ENCODE data around the gene BRINP1.

The BRINP1 gene, protein sequence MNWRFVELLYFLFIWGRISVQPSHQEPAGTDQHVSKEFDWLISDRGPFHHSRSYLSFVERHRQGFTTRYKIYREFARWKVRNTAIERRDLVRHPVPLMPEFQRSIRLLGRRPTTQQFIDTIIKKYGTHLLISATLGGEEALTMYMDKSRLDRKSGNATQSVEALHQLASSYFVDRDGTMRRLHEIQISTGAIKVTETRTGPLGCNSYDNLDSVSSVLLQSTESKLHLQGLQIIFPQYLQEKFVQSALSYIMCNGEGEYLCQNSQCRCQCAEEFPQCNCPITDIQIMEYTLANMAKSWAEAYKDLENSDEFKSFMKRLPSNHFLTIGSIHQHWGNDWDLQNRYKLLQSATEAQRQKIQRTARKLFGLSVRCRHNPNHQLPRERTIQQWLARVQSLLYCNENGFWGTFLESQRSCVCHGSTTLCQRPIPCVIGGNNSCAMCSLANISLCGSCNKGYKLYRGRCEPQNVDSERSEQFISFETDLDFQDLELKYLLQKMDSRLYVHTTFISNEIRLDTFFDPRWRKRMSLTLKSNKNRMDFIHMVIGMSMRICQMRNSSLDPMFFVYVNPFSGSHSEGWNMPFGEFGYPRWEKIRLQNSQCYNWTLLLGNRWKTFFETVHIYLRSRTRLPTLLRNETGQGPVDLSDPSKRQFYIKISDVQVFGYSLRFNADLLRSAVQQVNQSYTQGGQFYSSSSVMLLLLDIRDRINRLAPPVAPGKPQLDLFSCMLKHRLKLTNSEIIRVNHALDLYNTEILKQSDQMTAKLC

DNA sequence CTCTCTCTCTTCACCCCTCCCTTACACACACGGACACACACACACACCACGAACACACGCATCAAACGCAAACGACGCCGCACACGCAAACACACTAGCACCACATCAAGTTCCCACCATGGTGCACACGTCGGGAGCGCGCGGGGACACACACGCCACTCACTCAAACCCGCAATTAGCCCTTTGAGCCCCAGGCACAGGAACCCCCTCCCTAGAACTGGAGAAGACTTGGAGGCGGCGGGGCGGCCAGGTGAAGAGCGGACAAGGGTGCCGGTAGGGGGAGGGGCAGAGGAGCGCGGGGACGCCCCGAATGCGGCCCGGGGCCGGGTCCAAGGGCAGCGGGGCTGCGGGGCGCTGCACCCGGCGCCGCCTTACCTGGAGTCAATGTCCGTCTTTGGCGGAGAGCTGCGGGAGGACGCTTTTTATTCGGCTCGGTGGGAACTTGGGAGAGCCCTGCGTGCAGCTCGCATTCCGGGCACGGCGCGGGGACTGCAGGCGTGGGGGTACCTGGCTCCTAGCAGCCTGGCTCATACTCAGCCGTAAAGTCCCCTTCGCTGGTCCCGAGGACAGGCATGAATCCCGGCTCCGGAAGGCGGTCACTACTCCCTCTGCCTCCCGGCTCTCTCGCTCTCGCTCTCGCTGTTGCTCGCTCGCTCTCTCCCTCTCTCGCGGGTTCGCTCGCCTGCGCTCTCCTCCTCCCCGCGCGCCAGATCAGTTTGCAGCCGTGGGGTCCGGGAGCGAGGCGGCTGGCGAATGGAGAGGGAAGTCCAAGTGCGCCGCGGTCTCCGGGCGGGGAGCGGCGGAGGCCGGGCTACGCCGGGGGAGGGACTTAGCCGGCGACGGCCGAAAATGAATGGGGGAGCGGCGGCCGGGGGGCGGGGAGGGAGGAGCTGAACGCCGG, at the start of gene BRINP1:
Gene BRINP1 (minus strand): TSS at position 755 of the 901 bp plus-strand sequence. CDS start 56,080 bp downstream, outside the sequence.
- DNase-seq: peak; percentile 56

DNA sequence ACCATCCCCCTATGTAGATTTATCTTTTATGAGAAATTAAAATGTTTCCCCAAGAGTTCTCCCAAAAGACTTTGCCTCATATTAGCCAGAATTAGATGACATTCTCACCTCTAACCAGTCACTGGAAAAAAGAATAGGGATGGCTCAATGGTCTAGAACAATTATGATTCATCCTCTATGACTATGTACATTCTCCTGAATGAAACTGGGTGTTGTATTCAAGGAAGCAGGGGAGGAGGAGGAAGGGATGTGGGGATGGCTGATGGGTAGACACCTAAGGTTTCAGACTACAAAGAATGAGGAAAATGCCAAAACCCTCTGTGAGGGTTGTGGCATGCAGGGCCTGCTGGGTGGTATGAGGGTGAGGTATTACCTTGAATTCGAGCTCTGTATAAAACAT, 49.5 kb upstream of the BRINP1 start:
- no peak for DNase-seq

DNA sequence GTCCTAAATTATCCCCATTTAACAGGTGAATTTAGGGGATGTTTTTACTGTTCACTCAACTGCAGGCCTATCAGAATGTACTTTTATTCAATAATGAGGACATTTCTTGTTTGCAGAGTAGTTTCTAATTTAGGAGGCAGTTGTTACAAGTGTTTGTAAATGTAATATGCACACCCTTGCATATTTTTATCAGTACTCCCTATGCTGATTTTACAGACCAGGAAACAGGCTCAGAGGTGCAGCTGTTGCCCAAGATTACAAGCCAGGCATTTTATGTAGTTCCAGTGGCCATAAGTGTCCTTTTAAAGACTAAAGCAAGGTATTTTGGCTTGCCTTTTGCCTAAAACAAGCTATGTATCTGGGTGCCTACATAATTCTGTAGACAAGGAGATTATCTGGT, 47.6 kb upstream of the BRINP1 start:
- DNase-seq: no peak

DNA sequence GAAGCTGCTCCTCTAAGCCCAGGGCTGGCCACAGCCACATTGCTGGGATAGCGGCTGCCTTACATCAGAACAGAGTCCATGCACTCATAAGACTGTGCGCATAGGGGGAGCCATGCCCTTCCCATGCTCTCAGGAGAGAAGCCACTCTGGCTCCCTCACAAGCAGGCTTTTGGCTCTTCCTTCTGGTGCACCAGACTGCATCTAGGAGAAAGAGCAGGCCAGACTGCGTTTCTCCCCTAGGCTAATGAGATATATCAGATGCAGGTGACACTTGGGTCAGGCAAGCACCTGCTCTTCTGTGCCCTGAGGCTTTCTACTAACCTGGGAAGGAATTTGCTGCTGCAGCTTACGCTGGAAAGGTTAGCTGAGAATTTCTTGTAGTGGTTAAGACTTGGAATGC, 43.2 kb upstream of the BRINP1 start:
- DNase-seq: no peak

DNA sequence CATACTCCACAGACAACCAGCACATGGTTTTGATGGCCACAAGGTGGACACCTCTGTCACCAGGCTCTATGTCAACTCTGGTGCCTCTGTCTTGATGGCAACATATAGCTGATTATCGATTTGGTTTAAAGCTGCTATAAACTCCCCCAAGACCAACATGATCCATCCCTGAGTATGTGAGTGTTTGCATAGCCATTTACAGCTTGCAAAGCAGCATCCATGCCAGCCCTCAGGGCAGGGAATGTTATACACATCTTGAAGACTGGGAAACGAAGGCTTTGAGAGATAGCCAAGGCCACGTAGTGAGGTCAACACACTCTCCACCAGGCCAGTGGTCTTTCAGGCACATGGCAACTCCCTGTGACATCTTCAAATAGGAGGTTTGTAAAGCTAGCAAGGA, 40.3 kb upstream of the BRINP1 start:
- no peak for DNase-seq

DNA sequence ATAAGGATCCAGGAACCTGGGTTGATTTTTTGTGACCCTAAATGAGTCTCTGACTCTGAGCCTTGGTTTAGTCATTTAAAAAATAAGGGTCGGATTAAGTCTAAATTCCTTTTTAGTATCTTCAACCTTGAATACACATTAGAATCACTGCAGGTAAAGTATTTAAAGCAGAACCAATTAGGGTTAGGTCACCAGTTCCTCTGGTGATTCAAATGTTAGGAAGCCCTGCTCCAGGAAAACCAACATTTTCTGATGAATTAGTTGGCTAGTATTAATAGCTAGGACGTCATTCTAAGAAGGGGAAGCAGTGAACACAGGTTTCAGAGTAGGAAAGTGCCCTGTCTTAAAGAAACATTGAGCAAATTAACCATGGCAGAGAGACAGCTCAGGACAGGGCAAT, 31.4 kb upstream of the BRINP1 start:
- no peak for DNase-seq

DNA sequence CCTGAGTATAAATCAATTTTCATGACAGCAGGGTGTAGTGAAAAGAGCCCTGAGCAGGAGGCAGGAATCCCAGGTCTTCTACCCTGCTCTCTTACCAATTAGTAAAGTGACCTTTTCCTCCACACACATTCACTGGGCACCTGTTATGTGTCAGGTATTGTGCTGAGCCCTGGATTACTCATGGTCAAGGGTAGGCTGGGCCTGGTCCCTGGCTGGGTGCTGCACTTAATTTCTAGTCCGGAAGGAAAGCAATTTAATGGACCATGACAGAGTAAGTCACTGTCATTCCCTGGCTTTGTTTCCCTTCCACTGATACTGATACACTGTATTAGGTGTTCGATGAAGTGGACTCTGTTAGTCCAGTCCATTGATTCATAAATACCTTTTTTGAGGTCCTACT, 29.1 kb upstream of the BRINP1 start:
- no peak for DNase-seq

DNA sequence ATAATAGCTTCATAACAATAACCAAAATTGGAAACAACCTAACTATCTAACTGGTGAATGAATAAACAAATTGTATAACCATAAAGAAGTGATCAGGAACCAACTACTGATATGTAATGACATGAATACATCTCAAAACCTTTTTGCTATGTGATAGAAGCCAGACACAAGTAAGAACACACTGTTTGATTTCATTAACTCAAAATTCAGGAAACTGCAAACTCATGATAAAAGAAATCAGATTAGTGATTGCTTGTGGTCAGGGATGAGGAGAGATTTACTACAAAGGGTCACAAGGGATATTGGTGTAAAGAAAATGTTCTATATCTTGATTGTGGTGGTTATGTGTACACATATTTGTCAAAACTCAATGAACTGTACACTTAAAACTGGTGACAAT, 22.6 kb upstream of the BRINP1 start:
- no peak for DNase-seq

DNA sequence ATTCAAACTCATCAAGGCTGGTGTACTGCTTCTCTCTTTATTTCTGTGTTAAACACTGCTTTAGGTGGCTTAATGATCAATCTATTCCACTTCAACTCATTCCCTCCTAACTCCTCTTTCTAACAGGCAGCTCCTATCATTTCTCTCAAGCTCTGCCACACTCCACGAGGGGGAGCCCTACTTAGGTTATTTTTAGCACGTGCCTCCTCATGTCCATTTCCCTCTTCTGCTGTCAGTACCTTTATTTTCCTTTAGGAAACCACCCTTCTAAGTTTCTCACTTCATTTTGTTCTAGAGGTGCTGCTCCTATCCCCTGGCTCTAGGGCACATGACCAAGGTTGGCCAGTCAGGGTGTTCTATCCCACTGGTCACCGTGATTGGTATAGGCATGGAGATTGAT, 6.7 kb upstream of the BRINP1 start:
- DNase-seq: no peak

DNA sequence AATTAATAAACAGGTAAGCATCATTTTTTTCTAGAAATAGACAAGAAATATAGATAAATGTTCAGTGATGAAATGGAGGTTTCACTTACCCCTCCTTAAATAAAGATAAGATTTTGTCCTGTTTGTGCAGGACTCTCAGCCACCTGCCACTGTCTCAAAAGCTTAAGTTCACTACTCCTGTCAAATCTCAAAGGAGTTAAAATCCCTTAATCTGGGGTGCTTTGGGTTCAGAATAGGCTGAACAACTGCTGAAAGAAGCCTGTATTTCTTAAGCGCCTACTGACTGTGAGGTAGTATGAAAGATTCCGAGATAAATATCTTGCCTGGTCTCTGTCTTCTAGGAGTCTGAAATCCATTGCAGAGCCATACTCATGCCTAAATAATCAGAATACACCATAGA, 3.7 kb upstream of the BRINP1 start:
- no peak for DNase-seq

DNA sequence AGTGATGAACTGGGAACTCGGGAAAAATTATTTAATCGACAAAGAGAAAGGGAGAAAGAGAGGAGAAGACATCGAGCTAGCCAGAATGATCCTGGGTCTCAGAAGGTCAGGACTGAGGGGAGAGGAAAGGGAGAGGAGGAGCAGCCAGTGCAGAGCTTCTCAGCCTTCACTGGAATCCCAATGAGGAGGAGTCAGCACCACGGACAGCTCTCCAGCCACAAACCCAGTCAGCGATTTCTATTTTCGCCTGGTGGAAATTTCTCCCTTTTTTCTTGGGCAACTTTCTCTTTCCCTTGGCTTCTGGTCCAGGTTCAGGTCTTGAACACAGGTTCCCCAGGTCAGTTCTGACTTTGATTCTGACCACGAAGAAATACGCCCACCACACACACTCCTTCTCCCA, 1.6 kb upstream of the BRINP1 start:
- peak; percentile 35 for DNase-seq

DNA sequence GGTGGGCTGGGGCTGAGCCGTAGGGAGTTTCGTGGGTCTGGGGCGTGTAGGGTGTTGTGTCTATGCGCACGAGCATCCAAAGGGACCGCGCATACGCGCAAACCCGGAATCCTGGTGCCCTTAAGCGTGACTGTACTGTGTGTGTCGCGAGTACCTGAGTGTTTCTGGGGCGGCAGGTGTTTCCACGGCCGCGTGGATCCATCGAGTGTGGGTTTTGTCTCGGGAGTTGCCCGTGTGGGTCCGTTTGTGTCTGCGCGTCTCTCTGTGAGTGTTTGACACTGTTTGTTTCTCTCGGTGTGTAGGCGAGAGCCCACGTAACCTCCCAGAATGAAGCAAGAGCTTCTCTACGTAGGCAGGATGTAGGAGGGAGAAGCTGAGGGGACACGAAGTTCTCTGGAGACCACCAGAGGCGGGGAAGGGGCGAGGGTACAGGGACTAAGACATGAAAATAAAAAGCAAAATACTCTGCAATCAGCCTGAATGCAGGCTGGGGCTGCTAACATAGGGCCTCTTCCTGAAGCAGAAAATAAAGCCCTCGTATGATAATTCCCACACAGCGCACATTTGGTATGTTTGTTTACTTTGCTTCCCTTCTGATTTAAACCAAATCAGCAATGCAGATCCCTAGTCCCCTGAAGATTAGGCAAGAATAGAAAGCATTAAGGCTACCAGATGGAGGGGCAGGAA, 588 bp upstream of the BRINP1 start:
- DNase-seq: no peak

DNA sequence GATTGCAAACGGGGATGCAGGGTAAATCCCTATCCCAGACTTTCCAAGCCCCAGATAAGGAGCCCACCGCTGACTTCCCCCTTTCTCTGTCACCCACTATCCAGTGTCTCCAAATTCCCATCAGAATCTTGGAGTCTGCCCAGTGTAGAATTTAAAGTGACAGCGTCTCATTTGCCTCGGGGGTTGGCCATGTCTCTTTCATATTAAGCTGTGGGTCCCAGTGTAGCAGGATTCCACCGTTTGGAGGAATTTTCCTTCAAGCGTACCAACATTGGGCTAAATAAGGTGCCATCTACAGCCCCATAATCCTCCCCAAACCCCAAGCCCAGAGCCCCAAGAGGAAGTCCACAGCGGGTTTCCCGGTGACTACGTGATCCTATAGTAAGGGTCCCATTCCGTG, 1.1 kb downstream of the BRINP1 start:
- DNase-seq: no peak

DNA sequence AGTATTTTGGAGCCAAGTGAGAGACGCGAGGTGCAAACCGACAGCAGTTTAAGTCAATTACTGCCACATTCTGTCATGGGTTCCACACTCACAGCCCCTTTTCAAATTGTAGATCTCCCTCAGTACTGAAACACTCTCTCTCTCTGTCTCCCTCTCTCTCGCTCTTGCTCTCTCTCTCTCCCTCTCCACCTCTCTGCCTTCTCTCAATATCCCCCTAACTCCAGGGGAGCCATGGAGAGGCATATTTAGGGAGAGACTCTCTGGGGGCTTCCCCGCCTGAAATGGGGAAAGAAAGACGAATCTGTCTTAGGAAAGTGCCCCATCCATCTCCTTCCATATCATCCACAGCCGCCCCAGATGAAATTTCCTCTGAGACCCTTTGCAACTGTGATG, 1.6 kb downstream of the BRINP1 start:
- no peak for DNase-seq

DNA sequence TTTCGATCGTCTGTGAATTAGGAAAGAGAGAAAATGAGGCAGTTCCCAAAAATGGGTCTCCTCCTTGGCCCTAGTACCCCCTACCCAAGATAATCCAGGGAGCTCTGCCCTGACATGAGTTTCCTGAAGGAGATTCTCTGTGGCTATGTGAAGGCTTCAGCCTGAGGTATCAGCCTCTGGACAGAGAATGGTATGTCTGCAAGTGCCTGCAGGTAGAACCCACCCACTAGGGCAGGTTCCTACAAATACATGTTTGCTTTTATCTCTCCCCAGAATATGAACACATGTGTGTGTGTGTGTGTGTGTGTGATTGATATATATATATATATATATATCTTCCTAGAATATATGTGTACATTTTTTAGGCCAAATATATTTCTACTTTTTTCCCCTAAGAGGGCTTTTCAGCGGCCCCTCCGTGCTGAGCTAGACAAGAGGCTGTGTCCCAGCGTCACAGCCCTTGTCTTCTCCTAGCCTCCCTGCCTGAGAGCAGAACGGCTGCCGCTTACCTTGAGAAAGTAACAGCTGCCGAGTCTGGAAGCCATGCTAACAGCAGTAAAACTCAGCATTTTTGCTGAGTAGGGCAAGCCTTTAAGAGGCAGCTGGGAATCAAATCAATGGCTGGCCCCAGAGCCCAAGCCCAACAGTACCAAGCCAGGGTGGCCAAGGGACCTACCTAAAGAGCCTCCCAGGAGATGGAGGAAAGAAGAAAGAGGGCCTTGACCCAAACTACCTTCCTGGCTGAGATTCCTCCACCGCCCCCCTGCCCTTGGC, 2.1 kb downstream of the BRINP1 start:
- no peak for DNase-seq

DNA sequence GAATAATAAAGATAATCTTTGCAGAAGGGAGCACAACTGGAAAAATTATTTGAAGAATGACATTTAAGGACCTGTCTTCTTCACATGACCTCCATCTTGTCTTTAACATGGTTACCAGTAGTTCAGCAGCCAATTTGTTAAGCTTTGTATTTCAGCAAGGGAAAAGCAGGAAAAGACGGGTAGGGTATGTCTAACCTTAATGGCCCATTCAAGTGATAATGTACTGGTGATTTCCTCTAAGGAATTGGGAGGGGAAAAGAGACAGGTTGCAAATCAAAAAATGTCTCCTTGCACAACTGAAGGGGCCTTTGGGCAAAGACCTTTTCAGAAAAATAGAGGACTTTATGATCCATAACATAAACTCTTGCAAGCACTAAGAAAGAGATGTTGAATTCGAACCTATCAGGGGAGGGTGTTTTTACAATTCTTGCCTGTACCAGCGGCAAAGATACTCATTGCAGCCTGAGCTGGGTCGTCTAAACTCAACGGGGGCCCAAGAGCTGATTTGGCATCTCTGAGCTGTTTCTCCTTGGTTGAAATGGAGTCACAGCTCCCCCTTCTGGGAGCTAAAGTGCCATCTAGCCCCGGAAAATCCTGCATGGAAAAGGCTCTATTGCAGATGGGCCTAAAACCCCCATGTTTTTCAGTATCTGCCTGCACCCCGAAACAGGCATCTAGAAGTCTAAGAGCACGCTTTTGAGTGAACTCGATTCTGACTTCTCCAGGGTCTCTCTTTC, 3.8 kb downstream of the BRINP1 start:
- DNase-seq: peak; percentile 74

DNA sequence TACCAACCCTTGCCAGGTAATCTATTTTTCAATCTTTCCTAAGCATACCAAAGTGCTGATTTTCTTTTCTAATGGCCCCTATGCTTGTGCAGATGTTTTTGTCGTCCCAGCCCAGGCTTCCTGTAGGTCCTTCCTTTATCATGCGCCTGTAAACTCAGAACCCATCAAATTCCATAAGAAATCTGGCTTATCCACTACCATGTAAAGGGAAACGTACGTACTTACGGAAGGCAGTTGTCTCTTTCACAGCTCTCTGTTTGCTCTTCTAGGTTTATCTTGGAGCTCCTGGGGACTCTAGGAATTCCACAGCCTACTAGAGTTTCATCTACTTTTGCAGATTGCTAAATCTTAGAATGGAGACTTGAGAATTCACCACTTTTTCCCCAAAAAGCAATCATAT, 9.0 kb downstream of the BRINP1 start:
- no peak for DNase-seq

DNA sequence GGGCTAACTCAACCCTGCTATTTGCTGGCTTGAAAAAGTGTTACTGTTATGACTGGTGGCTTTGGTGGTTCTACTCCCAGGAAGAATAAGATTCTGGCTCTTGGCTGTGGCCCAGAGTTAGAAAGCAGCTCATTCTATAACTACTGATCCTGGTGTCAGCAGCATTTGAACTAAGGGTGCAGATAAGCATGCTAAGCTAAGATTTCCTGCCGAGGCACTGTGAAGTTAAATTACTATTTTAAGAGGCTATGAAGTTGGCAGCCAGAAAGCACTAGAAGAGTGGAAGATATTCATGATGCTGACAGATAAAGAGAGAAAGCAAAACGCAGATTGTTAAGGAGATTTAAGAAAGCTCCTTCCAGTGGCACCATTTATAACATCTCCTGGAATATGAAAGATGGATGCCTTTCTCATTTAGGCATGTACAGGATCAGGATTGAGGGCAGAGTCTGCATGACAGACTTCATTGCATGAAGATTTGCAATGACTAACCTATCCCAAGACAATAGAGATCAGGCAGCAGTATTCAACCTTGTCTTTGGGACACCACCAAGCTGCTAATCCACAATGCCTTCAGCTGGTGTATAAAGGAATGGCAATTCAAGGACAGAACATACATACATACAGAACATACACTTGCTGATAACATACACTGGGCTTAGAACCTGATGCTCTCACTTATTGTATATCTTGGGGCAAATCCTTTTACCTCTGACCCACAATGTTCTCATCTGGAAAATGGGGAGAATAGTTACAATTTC, 11.7 kb downstream of the BRINP1 start:
- no peak for DNase-seq

DNA sequence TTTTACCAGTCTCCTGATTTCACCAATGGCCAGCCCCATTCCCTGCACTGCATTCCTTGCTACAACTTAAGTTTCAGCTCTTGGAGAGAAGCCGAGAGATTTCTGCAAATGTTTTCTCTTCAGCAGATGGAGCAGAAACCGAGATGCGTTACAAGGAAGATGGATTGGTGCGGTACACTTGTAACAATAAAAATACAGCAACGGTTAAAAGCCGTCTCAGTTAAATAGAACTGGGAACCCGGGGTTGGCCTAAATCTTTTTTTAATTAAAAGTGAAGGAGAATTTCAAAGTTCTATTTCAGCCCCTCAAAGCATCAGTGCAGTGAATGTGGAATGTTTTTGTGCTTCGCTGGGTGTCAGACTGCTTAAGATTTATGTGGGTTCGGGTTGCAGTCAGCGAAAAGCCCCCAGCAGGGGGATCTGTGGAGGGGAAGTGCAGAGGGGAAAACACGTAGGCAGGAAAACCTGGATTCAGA, 19.8 kb downstream of the BRINP1 start:
- DNase-seq: no peak
